Raji (cell line): ENCODE results near the gene PSG4.
"Not testable (repeated sequence)": the region's sequence is repeated elsewhere in the genome, so short reads cannot be mapped to it uniquely, and the experiment has no call there.

ENCODE experiments used
- POLR2A ChIP-seq: IDR thresholded peaks from 2 replicates; pipeline ENCODE4 v1.6.1; 2011; ENCODE audit warnings: low read depth, low read length, control low read depth; ENCODE audit not compliant: insufficient read depth

The PSG4 gene

DNA sequence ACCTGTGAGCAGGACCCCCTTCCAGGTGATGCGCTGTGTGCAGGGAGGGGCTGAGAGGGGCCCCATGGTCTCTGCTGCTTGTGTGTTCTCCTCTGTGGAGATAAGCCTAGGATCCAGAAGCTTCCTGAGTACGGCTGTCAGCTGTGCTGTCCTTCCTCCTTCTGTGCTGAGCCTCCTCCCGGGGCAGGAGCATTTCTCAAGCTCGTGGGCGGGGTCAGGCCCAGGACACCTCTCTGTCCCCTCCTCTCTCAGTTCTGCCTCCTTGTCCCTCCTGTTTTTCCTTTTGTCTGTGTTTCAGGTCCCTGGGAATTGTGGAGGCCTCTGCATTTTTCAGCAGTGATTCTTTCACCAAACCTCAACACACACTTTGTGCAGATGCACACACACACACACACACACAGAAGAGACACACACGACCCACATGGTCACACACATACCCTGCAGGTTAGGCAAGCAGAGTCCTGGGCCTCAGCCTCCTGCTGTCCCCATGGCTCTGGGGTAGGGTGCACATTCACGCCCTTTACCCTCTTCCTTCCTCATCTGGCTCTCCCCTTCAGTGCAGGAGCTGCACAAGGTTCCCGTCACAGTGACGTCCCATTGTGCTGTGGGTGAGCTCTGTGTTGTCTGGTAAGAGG is at the start of gene PSG4:
Gene PSG4 (minus strand): TSS at position 168 of the 635 bp plus-strand sequence. CDS start 102 bp downstream, at position 66.
- not testable (repeated sequence) for TF ChIP-seq POLR2A

DNA sequence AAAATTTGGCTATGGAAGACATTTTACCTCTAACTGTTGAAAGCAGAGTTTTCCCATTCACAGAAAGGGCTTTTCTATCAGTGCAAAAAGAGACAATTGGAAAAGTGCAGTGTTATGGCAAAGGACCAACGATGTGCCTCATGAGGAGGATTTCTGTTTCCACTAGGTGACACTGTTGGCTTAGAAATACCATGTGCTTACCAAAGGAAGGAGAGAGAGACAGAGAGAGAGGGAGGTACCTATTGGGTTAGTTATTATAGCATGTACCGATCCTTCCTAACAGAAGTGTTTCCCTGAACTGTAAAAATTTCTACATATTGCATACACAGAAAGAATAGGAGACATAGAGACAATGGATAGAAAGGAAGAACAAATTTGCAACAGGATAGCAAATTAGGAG is 23.9 kb upstream of the PSG4 start:
- TF ChIP-seq POLR2A = no peak

DNA sequence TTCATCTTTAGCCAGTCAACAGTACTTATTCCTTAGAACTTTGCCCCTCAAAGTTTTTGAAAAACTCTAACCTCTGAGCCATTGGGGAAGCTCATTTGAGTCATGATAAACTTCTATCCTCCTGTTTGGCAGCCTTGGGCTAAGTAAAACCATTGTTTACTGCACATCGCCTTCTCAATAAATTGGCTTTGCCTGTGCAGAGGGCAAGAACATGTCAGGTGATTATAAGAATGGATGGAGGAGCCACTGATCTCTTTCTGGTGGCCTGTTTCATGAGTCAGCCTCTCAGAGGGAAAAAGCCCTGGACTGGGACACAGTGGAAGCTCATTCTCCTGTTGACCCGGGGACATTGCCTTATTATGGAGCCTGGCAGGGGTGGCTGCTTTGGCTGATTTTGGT is 19.4 kb upstream of the PSG4 start:
- no peak for TF ChIP-seq POLR2A

DNA sequence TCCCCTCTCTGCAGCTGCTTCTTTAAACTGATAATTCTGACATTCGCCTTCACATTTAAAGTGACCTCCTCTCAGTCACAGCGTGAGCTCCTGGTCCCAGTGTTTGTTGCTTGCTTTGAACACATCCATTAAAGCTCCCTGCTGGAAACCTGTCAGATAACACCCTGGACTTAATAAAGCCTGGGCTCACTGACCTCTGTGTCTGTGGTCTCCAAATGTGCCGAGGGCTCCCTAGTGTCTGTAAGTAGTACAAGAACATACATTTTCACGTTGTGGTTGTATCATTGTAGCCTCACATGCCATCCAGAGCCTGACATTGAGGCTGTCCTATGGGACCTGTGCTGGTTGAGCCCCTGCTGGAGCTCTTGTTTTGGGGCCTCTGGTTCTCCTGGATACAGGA is 2.6 kb upstream of the PSG4 start:
- no peak for TF ChIP-seq POLR2A

GRCh38 chr19:43186311-43186935 is 19.0 kb downstream of the PSG4 start, which contains the start of gene PSG5:
TSS of gene PSG5 (minus strand) at chr19:43186536. CDS start at chr19:43186405, 131 bp downstream.
- TF ChIP-seq POLR2A = not testable (repeated sequence)

GRCh38 chr19:43152214-43152613 is 53.2 kb downstream of the PSG4 start:
- TF ChIP-seq POLR2A = no peak

DNA sequence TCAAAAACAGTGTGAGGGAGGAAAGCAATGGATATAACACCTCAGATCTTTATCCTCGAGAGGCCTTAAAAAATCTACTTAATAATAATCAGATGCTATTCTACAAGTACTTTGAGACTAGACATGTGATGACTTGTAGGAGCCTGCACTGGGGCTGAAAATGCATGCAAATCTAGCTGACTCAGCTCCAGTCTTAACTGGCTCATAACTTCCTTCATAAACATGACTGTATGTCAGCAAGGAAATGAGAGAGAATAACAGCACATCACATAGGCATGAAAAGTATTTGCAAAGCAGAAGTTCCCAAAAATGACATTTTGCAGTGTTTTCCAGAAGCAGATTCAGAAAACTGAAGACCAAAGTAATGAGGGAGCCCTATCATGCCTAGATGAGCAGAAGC is 57.2 kb downstream of the PSG4 start:
- TF ChIP-seq POLR2A = no peak
